GM12878 (cell line): ENCODE data around the gene LRRFIP2. TPM values are rescaled to one million over a fixed set of nuclear protein-coding genes. Genes with fewer than 3 reads are reported as not detected.

ENCODE experiments used
- ATAC-seq: fragments of 200-7000 bp; cut with Tn5 transposase; 3 replicates; pipeline ENCODE4 v1.9.1; 2020; ENCODE audit warnings: mild to moderate bottlenecking, moderate library complexity
- BruUV-seq: library from RNA; stranded (reverse); fragments of 400-500 nt; replicated peaks from 2 replicates; lab custom pipeline; 2021; lab: Mats Ljungman, UMichigan
- CTCF ChIA-PET: fragments of 300-600 bp; sonication (Branson Sonifier 250); formaldehyde crosslinking; extraction: SDS; loops from one replicate; lab custom pipeline; 2021; ENCODE audit warnings: inconsistent platforms; lab: Yijun Ruan, JAX
- POLR2A ChIA-PET: fragments of 350-600 bp; formaldehyde crosslinking; extraction: SDS; loops from one replicate; lab custom pipeline; 2021; ENCODE audit warnings: inconsistent platforms; lab: Charles Lee
- RAD21 ChIA-PET: fragments of 300-600 bp; sonication (Branson Sonifier 250); formaldehyde crosslinking; loops from one replicate; lab custom pipeline; 2023; ENCODE audit warnings: antibody characterized with exemption; ENCODE audit not compliant: unreplicated experiment; lab: Charles Lee
- SMC1A ChIA-PET: fragments of 300-600 bp; sonication (Branson Sonifier 250); formaldehyde crosslinking; loops from one replicate; lab custom pipeline; 2023; ENCODE audit not compliant: unreplicated experiment, uncharacterized antibody; lab: Charles Lee
- DNase-seq: peaks from one replicate; pipeline ENCODE4 v3.0.0-alpha.2; 2011; ENCODE audit warnings: low read depth, low spot score
- FAIRE-seq: peaks from 3 replicates; lab custom pipeline; 2011; peaks lifted over from hg19 to GRCh38; lab: Jason Lieb, UNC
- H2AFZ ChIP-seq: 2 replicates; pipeline ENCODE4 v1.6.0; 2011; ENCODE audit warnings: low read depth, low read length, control low read depth; ENCODE audit not compliant: control insufficient read depth
- H3K27ac ChIP-seq: 2 replicates; pipeline ENCODE4 v1.5.1; 2011; ENCODE audit warnings: control low read depth; ENCODE audit not compliant: control insufficient read depth, insufficient read depth
- H3K27me3 ChIP-seq, 2 experiments: replicated peaks in 1 of 2; 2 replicates each; pipeline versions ENCODE4 v1.6.0 to v1.6.1; 2011; ENCODE audit warnings: low read length in 1 of 2; ENCODE audit not compliant: control insufficient read depth in 2 of 2, insufficient read depth in 2 of 2
- H3K36me3 ChIP-seq, 2 experiments: 2 replicates each; pipeline ENCODE4 v1.5.1; 2011; ENCODE audit warnings: low read length in 1 of 2; ENCODE audit not compliant: control insufficient read depth in 2 of 2, insufficient read depth in 2 of 2
- H3K4me1 ChIP-seq: 2 replicates; pipeline ENCODE4 v1.6.1; 2011; ENCODE audit warnings: mild to moderate bottlenecking, low read length, moderate library complexity, mixed read lengths; ENCODE audit not compliant: control insufficient read depth, insufficient read depth
- H3K4me2 ChIP-seq: 2 replicates; pipeline ENCODE4 v1.6.0; 2011; ENCODE audit warnings: control low read depth; ENCODE audit not compliant: control insufficient read depth, insufficient read depth
- H3K4me3 ChIP-seq: fragments of 200-600 bp; sonication (generic); 2 replicates; pipeline ENCODE4 v1.5.1; 2016
- H3K79me2 ChIP-seq: 2 replicates; pipeline ENCODE4 v1.6.0; 2011; ENCODE audit warnings: low read length; ENCODE audit not compliant: control insufficient read depth, insufficient read depth
- H3K9ac ChIP-seq: 2 replicates; pipeline ENCODE4 v1.8.0; 2011; ENCODE audit warnings: low read length, control low read depth, mixed read lengths; ENCODE audit not compliant: control insufficient read depth, insufficient read depth
- H3K9me3 ChIP-seq: replicated peaks from 3 replicates; pipeline ENCODE4 v1.5.1; 2011; ENCODE audit warnings: mild to moderate bottlenecking, low read length; ENCODE audit not compliant: control insufficient read depth, insufficient read depth
- H4K20me1 ChIP-seq: 2 replicates; pipeline ENCODE4 v1.6.0; 2011; ENCODE audit not compliant: control insufficient read depth, insufficient read depth
- BCL3 ChIP-seq: IDR thresholded peaks from 2 replicates; pipeline ENCODE4 v1.6.1; 2011; ENCODE audit warnings: borderline replicate concordance, low read depth, mild to moderate bottlenecking, moderate library complexity, low read length; ENCODE audit not compliant: insufficient read depth, poor library complexity, severe bottlenecking
- FOS ChIP-seq: IDR thresholded peaks from 3 replicates; pipeline ENCODE4 v1.6.1; 2011; ENCODE audit warnings: borderline replicate concordance; ENCODE audit not compliant: insufficient read length; ENCODE audit errors: extremely low read depth
- IKZF2 ChIP-seq, 2 experiments: fragments of 450-650 bp; IDR thresholded peaks; 2 replicates each; pipeline ENCODE4 v1.6.1; 2017; ENCODE audit warnings: mild to moderate bottlenecking in 2 of 2, moderate library complexity in 2 of 2
- KAT2A ChIP-seq: conservative IDR thresholded peaks from 2 replicates; pipeline ENCODE4 v1.6.1; 2011; ENCODE audit warnings: low read depth, low read length; ENCODE audit not compliant: control insufficient read depth
- MTA2 ChIP-seq: fragments of 450-650 bp; IDR thresholded peaks from 2 replicates; pipeline ENCODE4 v1.6.1; 2016; ENCODE audit warnings: low read depth, mild to moderate bottlenecking, moderate library complexity
- MTA3 ChIP-seq: IDR thresholded peaks from 2 replicates; pipeline ENCODE4 v1.6.1; 2012; ENCODE audit warnings: low read length, inconsistent platforms, borderline replicate concordance
- NFIC ChIP-seq: IDR thresholded peaks from 2 replicates; pipeline ENCODE4 v1.6.1; 2012; ENCODE audit warnings: low read depth, mild to moderate bottlenecking, inconsistent platforms, low read length, moderate library complexity
- POLR2A ChIP-seq: IDR thresholded peaks from 2 replicates; pipeline ENCODE4 v1.6.1; 2011; ENCODE audit warnings: low read depth, mild to moderate bottlenecking, low read length
- SMAD5 ChIP-seq: IDR thresholded peaks from 2 replicates; pipeline ENCODE4 v1.6.1; 2016; ENCODE audit warnings: antibody characterized with exemption, low read depth
- SPI1 ChIP-seq: IDR thresholded peaks from 2 replicates; pipeline ENCODE4 v1.6.1; 2011; ENCODE audit warnings: low read depth, mild to moderate bottlenecking, low read length, moderate library complexity, borderline replicate concordance; ENCODE audit not compliant: insufficient read depth
- SUZ12 ChIP-seq: fragments of 200-600 bp; sonication (generic); IDR thresholded peaks from one replicate; pipeline ENCODE4 v1.6.1; 2018; ENCODE audit warnings: antibody characterized with exemption, mild to moderate bottlenecking; ENCODE audit not compliant: unreplicated experiment
- ZBTB40 ChIP-seq: fragments of 450-650 bp; IDR thresholded peaks from 2 replicates; pipeline ENCODE4 v1.6.1; 2016; ENCODE audit warnings: mild to moderate bottlenecking, moderate library complexity, borderline replicate concordance
- ZNF24 ChIP-seq: fragments of 450-650 bp; IDR thresholded peaks from 2 replicates; pipeline ENCODE4 v1.6.1; 2017; ENCODE audit warnings: antibody characterized with exemption, mild to moderate bottlenecking
- WGBS: methylation state at CpG from one replicate; pipeline ENCODE4 v1.1.6; 2016; ENCODE audit warnings: low lambda C conversion rate; ENCODE audit not compliant: insufficient replicate concordance, insufficient coverage; ENCODE audit errors: missing lambda C conversion rate; 5-methylcytosine and 5-hydroxymethylcytosine counted together
- in situ Hi-C: fragments of 300-500 bp; cut with MboI; formaldehyde crosslinking; loops from 9 replicates; pipeline ENCODE4 v1.14.3; 2018; ENCODE audit warnings: mixed read lengths
- intact Hi-C: fragments of 100-400 bp; cut with micrococcal nuclease; formaldehyde crosslinking; loops from one replicate; pipeline ENCODE4 v1.14.2; 2022; ENCODE audit not compliant: unreplicated experiment
- polyA plus RNA-seq, 11 experiments: library from polyadenylated mRNA; depleted of rRNA in 4 of 11; unstranded in 6 of 11; stranded (reverse) in 5 of 11; fragments of >200 nt; fragmentation: Nextera tagmentation in 4 of 11; fragmentation: Illumina TruSeq in 1 of 11; extraction: Ambion mirVana in 4 of 11; extraction: Trizol in 1 of 11; gene quantifications; 1 replicate in 1 of 11; 2 replicates in 10 of 11; pipeline versions ENCODE4 v1.2.1 to v1.2.3, GENCODE V29; 2011 to 2016; ENCODE audit warnings: inconsistent platforms in 2 of 11, missing spikeins in 2 of 11, low read depth in 1 of 11
- total RNA-seq, 4 experiments: library from RNA; depleted of rRNA in 3 of 4; stranded (reverse); fragments of >200 nt in 3 of 4; fragmentation: Illumina TruSeq in 1 of 4; extraction: Trizol in 1 of 4; gene quantifications; 2 replicates each; pipeline versions ENCODE4 v1.2.1 to v1.2.3, GENCODE V29; 2013 to 2021

The LRRFIP2 gene
- total and polyA plus RNA-seq, 10 of the 15 experiments (the other 5 are each of a cell fraction or from before 2014, with no cell fraction given): 9.7 to 46.9 (median 38.1) TPM

DNA sequence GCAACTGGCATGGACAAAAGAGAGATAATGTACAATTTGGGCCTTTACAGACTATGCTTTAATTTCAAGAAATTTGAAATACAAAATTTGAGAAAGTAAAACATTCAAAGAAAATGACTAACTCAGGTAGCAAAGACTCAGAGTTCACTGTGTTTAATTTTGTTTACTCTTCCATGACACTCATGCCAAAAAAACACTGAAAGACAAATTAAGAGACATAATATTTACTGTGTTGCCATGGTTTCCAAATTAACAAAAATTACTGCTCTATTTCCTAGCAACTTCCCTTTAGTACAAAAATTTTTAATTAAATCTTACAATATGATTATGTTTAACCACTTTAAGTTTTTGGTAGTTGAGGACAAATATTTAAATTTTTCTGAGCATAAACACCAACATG lies 29.6 kb downstream of the LRRFIP2 start:
- POLR2A ChIA-PET: no interaction called here
- Histone ChIP-seq H3K4me2 (no peak overlapping the region), H3K4me3 (no peak overlapping the region), H3K79me2 (no peaks in the 10 kb centered on the region; the same call in 1 of the 2 replicates), H3K27ac (no peak overlapping the region), H3K9ac (no peak overlapping the region), H3K36me3 (peaks cover 0 to 4% of the 10 kb centered on the region in 2 experiments; a peak in 3 of 4 replicates), H4K20me1 (no peaks in the 10 kb centered on the region), H3K9me3 (peaks cover 7% of the 10 kb centered on the region), H3K27me3 (no peaks in the 10 kb centered on the region), H3K4me1 (peaks cover 22% of the 10 kb centered on the region), H2AFZ (no peak overlapping the region)
- TF ChIP-seq NFIC (no peak), ZNF24 (no peak), MTA3 (no peak), IKZF2 (IDR thresholded peaks at IDR 0.05) (no peak), POLR2A (no peak), SMAD5 (no peak)
- CTCF ChIA-PET: interaction anchor here (0.6 to 1.6 kb wide), 2 partner anchors 18 to 21 kb away, joined by 3 to 4 read pairs; no protein-coding TSS in a partner anchor
- no TSS peak for BruUV-seq
- ATAC-seq (no peak), FAIRE-seq (no peak), DNase-seq (no peak)
- in situ Hi-C loops (no loop called here), intact Hi-C loops (no loop called here)
- SMC1A ChIA-PET: interaction anchor here (2.2 kb wide), 1 partner anchor 17 kb away, joined by 9 read pairs; no protein-coding TSS in a partner anchor
- RAD21 ChIA-PET: no interaction called here

DNA sequence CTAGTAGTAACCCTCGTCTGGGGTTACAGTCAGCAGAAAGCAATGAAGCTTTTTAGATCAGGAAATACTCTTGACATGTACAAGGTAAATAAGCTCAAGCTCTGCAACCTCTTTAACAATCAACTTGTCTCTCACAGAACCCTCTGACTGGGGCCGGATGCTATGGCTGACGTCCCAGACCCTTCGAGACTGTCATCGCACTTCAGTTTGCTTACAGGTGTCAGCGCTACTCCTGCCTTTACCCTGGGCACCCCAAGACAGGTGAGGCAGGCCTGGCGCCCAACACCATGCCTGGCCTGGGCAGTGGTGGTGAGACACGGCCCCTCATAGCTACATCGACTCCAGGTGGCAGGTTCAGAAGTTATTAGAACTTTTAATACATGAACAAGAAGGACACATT lies 30.6 kb downstream of the LRRFIP2 start:
- H3K27ac ChIP-seq: no peak overlapping the region
- peaks cover 30% of the 10 kb centered on the region for H3K4me1 ChIP-seq
- H4K20me1 ChIP-seq: no peaks in the 10 kb centered on the region
- H3K9me3 ChIP-seq: peaks cover 7% of the 10 kb centered on the region
- DNase-seq (no peak), ATAC-seq (no peak), FAIRE-seq (no peak)
- POLR2A ChIA-PET: no interaction called here
- SMC1A ChIA-PET: interaction anchor here (0.8 to 2.2 kb wide), 2 partner anchors 18 to 105 kb away, joined by 3 to 9 read pairs; no protein-coding TSS in a partner anchor
- no peak overlapping the region for H3K4me2 ChIP-seq
- H2AFZ ChIP-seq: no peak overlapping the region
- intact Hi-C loops: no loop called here
- RAD21 ChIA-PET: no interaction called here
- no peak overlapping the region for H3K4me3 ChIP-seq
- H3K79me2 ChIP-seq: no peaks in the 10 kb centered on the region; the same call in 1 of the 2 replicates
- CTCF ChIA-PET: no interaction called here
- in situ Hi-C loops: no loop called here
- no peak overlapping the region for H3K9ac ChIP-seq
- H3K27me3 ChIP-seq: no peaks in the 10 kb centered on the region
- 99% methylated on average over 9 of the region's 9 CpGs for WGBS
- peaks cover 0 to 4% of the 10 kb centered on the region in 2 experiments; a peak in 3 of 4 replicates for H3K36me3 ChIP-seq
- BruUV-seq: no TSS peak
- TF ChIP-seq BCL3 (no peak), SPI1 (no peak), ZBTB40 (no peak), SUZ12 (no peak), MTA2 (no peak), KAT2A (no peak), FOS (no peak)
